BJ (cell line): Measurements from ENCODE around the gene RPS6KA2. TPM values are rescaled to one million over a fixed set of nuclear protein-coding genes. Genes with fewer than 3 reads are reported as not detected.
A peak's percentile ranks its signal among the peaks of the same experiment; 100 is the strongest.

Experiments
- CTCF ChIA-PET: fragments of 350-600 bp; formaldehyde crosslinking; extraction: SDS; loops from one replicate; lab custom pipeline; 2021; ENCODE audit warnings: antibody characterized with exemption, inconsistent platforms; lab: Yijun Ruan, JAX
- POLR2A ChIA-PET: fragments of 300-600 bp; sonication (Branson Sonifier 250); formaldehyde crosslinking; extraction: SDS; loops from one replicate; lab custom pipeline; 2021; ENCODE audit warnings: antibody characterized with exemption; lab: Charles Lee
- DNase-seq: peaks from one replicate; pipeline ENCODE4 v3.0.0-alpha.2; 2011; ENCODE audit warnings: low read depth
- H3K27me3 ChIP-seq: 2 replicates; pipeline ENCODE4 v1.6.0; 2011; ENCODE audit warnings: low read length; ENCODE audit not compliant: control insufficient read depth, insufficient read depth
- H3K36me3 ChIP-seq: 2 replicates; pipeline ENCODE4 v1.5.1; 2011; ENCODE audit warnings: low read length; ENCODE audit not compliant: control insufficient read depth, insufficient read depth
- H3K4me3 ChIP-seq: 2 replicates; pipeline ENCODE4 v1.5.1; 2011; ENCODE audit warnings: low read depth, mild to moderate bottlenecking, control low read depth, low read length
- polyA plus RNA-seq: library from polyadenylated mRNA; depleted of rRNA; stranded (reverse); fragments of >200 nt; gene quantifications from 2 replicates; pipeline ENCODE4 v1.2.3, GENCODE V29; 2011
- TF ChIP-seq, protein P1 (sequence below): IDR thresholded peaks from 2 replicates; pipeline ENCODE4 v1.5.1; 2011; ENCODE audit warnings: low read depth, mild to moderate bottlenecking, control low read depth, inconsistent platforms, low read length, moderate library complexity; ENCODE audit not compliant: insufficient read depth

Gene RPS6KA2
- polyA plus RNA-seq, 1 experiment, result 80.8 TPM

DNA sequence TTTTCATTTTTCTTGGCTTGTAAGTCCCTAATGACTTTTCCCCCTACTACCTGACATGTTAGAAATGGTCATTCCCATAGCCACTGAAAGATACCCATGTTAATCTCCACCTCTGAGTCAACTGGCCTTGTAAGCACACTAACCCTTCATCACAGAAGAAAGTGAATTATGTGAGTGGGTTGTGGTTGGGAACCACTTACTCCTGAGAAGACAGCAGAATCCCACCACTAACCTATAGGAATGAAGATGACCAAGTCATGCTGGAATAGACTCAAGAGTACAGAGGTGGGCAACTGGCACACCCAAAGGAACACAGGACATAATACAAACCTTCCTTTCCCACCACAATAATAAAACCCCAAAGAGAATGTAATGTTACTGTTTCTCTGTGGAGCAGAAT is 70.7 kb downstream of the RPS6KA2 start:
- TF ChIP-seq, protein P1, sequence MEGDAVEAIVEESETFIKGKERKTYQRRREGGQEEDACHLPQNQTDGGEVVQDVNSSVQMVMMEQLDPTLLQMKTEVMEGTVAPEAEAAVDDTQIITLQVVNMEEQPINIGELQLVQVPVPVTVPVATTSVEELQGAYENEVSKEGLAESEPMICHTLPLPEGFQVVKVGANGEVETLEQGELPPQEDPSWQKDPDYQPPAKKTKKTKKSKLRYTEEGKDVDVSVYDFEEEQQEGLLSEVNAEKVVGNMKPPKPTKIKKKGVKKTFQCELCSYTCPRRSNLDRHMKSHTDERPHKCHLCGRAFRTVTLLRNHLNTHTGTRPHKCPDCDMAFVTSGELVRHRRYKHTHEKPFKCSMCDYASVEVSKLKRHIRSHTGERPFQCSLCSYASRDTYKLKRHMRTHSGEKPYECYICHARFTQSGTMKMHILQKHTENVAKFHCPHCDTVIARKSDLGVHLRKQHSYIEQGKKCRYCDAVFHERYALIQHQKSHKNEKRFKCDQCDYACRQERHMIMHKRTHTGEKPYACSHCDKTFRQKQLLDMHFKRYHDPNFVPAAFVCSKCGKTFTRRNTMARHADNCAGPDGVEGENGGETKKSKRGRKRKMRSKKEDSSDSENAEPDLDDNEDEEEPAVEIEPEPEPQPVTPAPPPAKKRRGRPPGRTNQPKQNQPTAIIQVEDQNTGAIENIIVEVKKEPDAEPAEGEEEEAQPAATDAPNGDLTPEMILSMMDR, result no peak
- POLR2A ChIA-PET, result no interaction called here
- H3K27me3 ChIP-seq, result no peaks in the 10 kb centered on the region
- H3K4me3 ChIP-seq, result no peak overlapping the region
- CTCF ChIA-PET, result no interaction called here
- no peak for DNase-seq
- no peaks in the 10 kb centered on the region for H3K36me3 ChIP-seq

- POLR2A ChIA-PET, result no interaction called here
- Histone ChIP-seq H3K4me3 (no peak overlapping the region), H3K27me3 (no peaks in the 10 kb centered on the region), H3K36me3 (no peaks in the 10 kb centered on the region)
- no peak for DNase-seq
- CTCF ChIA-PET, result no interaction called here
- TF ChIP-seq, protein P1, result no peak
Measured at GRCh38 chr6:166555086-166555485, 72.0 kb downstream of the RPS6KA2 start.

GRCh38 chr6:166554316-166554715 is 72.7 kb downstream of the RPS6KA2 start:
- POLR2A ChIA-PET, result no interaction called here
- TF ChIP-seq, protein P1, result no peak
- Histone ChIP-seq H3K27me3 (no peaks in the 10 kb centered on the region), H3K36me3 (no peaks in the 10 kb centered on the region), H3K4me3 (no peak overlapping the region)
- CTCF ChIA-PET, result interaction anchor here (0.6 to 1.4 kb wide), 3 partner anchors 12 to 552 kb away, joined by 3 to 4 read pairs (median 3); no protein-coding TSS in a partner anchor
- no peak for DNase-seq

- ChIA-PET CTCF (interaction anchor here (0.6 to 1.4 kb wide), 4 partner anchors 12 to 551 kb away, joined by 3 to 4 read pairs (median 3); no protein-coding TSS in a partner anchor), POLR2A (no interaction called here)
- Histone ChIP-seq H3K4me3 (no peak overlapping the region), H3K36me3 (no peaks in the 10 kb centered on the region), H3K27me3 (no peaks in the 10 kb centered on the region)
- peak; percentile 70 for DNase-seq
- TF ChIP-seq, protein P1, result no peak
Measured at GRCh38 chr6:166553563-166554271, 73.3 kb downstream of the RPS6KA2 start.

GRCh38 chr6:166552600-166552999 is 74.5 kb downstream of the RPS6KA2 start:
- TF ChIP-seq, protein P1, result no peak
- no peak overlapping the region for H3K4me3 ChIP-seq
- CTCF ChIA-PET, result interaction anchor here (1.4 kb wide), 1 partner anchor 11 kb away, joined by 4 read pairs; no protein-coding TSS in a partner anchor
- POLR2A ChIA-PET, result no interaction called here
- DNase-seq, result no peak
- no peaks in the 10 kb centered on the region for H3K27me3 ChIP-seq
- no peaks in the 10 kb centered on the region for H3K36me3 ChIP-seq
